GM23338 (cell line): ENCODE results near the gene OSBPL5. TPM values are rescaled to one million over a fixed set of nuclear protein-coding genes. Genes with fewer than 3 reads are reported as not detected.

Experiments used
- ATAC-seq: fragments of 200-7000 bp; cut with Tn5 transposase; 3 replicates; pipeline ENCODE4 v1.9.1; 2020
- DNase-seq: peaks from one replicate; pipeline ENCODE4 v3.0.0-alpha.2; 2015; ENCODE audit warnings: low spot score
- H2AFZ ChIP-seq: fragments of 200-600 bp; sonication (generic); 2 replicates; pipeline ENCODE4 v1.8.0; 2016; ENCODE audit warnings: antibody characterized with exemption, mild to moderate bottlenecking, moderate library complexity
- H3F3A ChIP-seq: fragments of 200-600 bp; sonication (generic); replicated peaks from 2 replicates; pipeline ENCODE4 v1.8.0; 2017; ENCODE audit warnings: antibody characterized with exemption, mixed run types, low read depth
- H3K27ac ChIP-seq: fragments of 200-600 bp; sonication (generic); 2 replicates; pipeline ENCODE4 v1.6.1; 2016; ENCODE audit warnings: low read depth
- H3K27me3 ChIP-seq: fragments of 200-600 bp; sonication (generic); 2 replicates; pipeline ENCODE4 v1.8.0; 2016; ENCODE audit warnings: mild to moderate bottlenecking, mixed run types, moderate library complexity; ENCODE audit not compliant: insufficient read depth
- H3K36me3 ChIP-seq: fragments of 200-600 bp; sonication (generic); 2 replicates; pipeline ENCODE4 v1.8.0; 2016; ENCODE audit warnings: mild to moderate bottlenecking; ENCODE audit not compliant: insufficient read depth
- H3K4me1 ChIP-seq: fragments of 200-600 bp; sonication (generic); 2 replicates; pipeline ENCODE4 v1.8.0; 2016; ENCODE audit warnings: mild to moderate bottlenecking, moderate library complexity; ENCODE audit not compliant: insufficient read depth
- H3K4me2 ChIP-seq: fragments of 200-600 bp; sonication (generic); 2 replicates; pipeline ENCODE4 v1.7.1; 2017; ENCODE audit warnings: mixed run types
- H3K4me3 ChIP-seq: fragments of 200-600 bp; sonication (generic); 2 replicates; pipeline ENCODE4 v1.6.1; 2016; ENCODE audit warnings: mixed run types
- H3K79me2 ChIP-seq: fragments of 200-600 bp; sonication (generic); replicated peaks from 2 replicates; pipeline ENCODE4 v1.8.0; 2017; ENCODE audit warnings: mild to moderate bottlenecking; ENCODE audit not compliant: insufficient read depth
- H3K9me2 ChIP-seq: fragments of 200-600 bp; sonication (generic); 2 replicates; pipeline ENCODE4 v1.8.0; 2017; ENCODE audit not compliant: insufficient read depth
- H4K20me1 ChIP-seq: fragments of 200-600 bp; sonication (generic); replicated peaks from 2 replicates; pipeline ENCODE4 v1.8.0; 2017; ENCODE audit warnings: mild to moderate bottlenecking; ENCODE audit not compliant: insufficient read depth
- H3K27ac Mint-ChIP-seq: 2 replicates; pipeline ENCODE4 v1.8.0; 2020; ENCODE audit warnings: inconsistent platforms, mild to moderate bottlenecking, moderate library complexity, mixed read lengths
- H3K27me3 Mint-ChIP-seq: 3 replicates; pipeline ENCODE4 v1.8.0; 2022; ENCODE audit warnings: low read depth, mild to moderate bottlenecking, moderate library complexity, mixed read lengths, inconsistent platforms; ENCODE audit not compliant: insufficient read depth, poor library complexity
- H3K36me3 Mint-ChIP-seq: 3 replicates; pipeline ENCODE4 v1.8.0; 2021; ENCODE audit warnings: low read depth, mild to moderate bottlenecking, inconsistent platforms, moderate library complexity, mixed read lengths
- H3K4me1 Mint-ChIP-seq: 3 replicates; pipeline ENCODE4 v1.8.0; 2020; ENCODE audit warnings: mild to moderate bottlenecking, inconsistent platforms, mixed read lengths
- H3K4me3 Mint-ChIP-seq: 3 replicates; pipeline ENCODE4 v1.8.0; 2021; ENCODE audit warnings: moderate library complexity, mild to moderate bottlenecking, inconsistent platforms, mixed read lengths
- H3K9me3 Mint-ChIP-seq: 3 replicates; pipeline ENCODE4 v1.8.0; 2020; ENCODE audit warnings: moderate library complexity, mild to moderate bottlenecking, inconsistent platforms, mixed read lengths
- EZH2 ChIP-seq: fragments of 200-600 bp; sonication (generic); IDR thresholded peaks from one replicate; pipeline ENCODE4 v1.8.0; 2017; ENCODE audit warnings: antibody characterized with exemption, mild to moderate bottlenecking, low read depth; ENCODE audit not compliant: unreplicated experiment
- JUNB ChIP-seq: IDR thresholded peaks from one replicate; pipeline ENCODE4 v1.6.1; 2016; ENCODE audit warnings: antibody characterized with exemption; ENCODE audit not compliant: unreplicated experiment
- POLR2AphosphoS5 ChIP-seq: IDR thresholded peaks from 2 replicates; pipeline ENCODE4 v1.6.1; 2016; ENCODE audit warnings: antibody characterized with exemption, low read depth
- STAT1 ChIP-seq: IDR thresholded peaks from one replicate; pipeline ENCODE4 v1.6.1; 2016; ENCODE audit warnings: antibody characterized with exemption; ENCODE audit not compliant: unreplicated experiment
- ZNF462 ChIP-seq: fragments of 250-450 bp; sonication (Bioruptor Pico); IDR thresholded peaks from 2 replicates; pipeline ENCODE4 v1.5.0; 2020; ENCODE audit warnings: mild to moderate bottlenecking, moderate library complexity
- polyA plus RNA-seq: library from polyadenylated mRNA; unstranded; fragments of >200 nt; fragmentation: Nextera tagmentation; extraction: Ambion mirVana; gene quantifications from 2 replicates; pipeline ENCODE4 v1.2.1, GENCODE V29; 2016
- total RNA-seq: library from RNA; depleted of rRNA; stranded (reverse); fragments of >200 nt; shearing (Covaris generic); gene quantifications from 2 replicates; pipeline ENCODE4 v1.2.3, GENCODE V29; 2014
- TF ChIP-seq, protein P1 (sequence below): IDR thresholded peaks from one replicate; pipeline ENCODE4 v1.6.1; 2018; ENCODE audit warnings: antibody characterized with exemption; ENCODE audit not compliant: unreplicated experiment

Gene OSBPL5
- total and polyA plus RNA-seq, 2 experiments from 2014 or later = 2.7 to 12.0 TPM

DNA sequence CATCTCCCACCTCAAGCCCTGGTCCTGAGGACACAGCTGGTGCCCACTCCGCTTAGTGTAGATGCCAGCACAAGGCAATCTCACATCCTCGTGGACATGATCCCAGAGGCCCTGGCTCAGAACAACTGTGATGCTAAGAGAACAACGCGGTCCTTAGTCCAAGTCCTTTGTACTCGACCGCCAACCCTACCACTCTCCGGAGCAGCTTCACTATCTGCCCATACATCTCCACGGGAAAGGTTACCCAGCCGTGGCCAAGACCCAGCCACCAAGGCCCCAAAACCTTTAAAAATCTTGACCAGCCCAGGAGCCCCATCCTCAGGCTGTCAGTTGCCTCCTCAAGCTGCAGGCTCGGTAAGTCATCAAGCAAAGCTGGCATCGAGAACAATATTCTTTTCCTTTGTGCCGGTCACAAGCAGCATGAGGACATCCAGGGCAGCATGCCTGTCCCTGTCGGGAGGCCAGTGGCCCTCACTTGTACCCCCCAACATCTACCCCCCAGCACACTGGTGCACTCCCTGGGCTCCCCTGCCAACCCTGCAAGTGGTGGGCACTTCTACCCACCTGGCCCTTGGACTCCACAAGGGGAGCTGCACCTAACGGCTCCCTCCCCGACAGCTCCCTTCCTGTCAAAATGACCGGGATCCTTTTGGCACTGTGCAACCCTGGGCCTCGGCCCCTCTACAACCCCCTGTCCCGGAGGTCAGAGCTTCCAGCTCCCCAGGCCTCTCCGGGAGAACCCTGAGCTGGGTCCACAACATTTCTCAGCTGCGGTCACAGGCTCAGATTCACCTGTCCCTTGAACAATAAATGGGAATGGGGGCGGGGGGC lies 2.5 kb downstream of the OSBPL5 start:
- Mint-ChIP-seq H3K9me3 (no peaks in the 10 kb centered on the region), H3K36me3 (no peaks in the 10 kb centered on the region; the same call in 2 of the 3 replicates), H3K27ac (no peak overlapping the region), H3K4me3 (peak overlapping the region; percentile 21; the same call in 1 of the 3 replicates), H3K4me1 (peaks cover 45% of the 10 kb centered on the region), H3K27me3 (peaks cover 32% of the 10 kb centered on the region)
- Histone ChIP-seq H3K79me2 (no peaks in the 10 kb centered on the region), H3K9me2 (no peaks in the 10 kb centered on the region), H3K27ac (no peak overlapping the region), H3K4me3 (no peak overlapping the region), H3K27me3 (peaks cover 40% of the 10 kb centered on the region), H3K36me3 (no peaks in the 10 kb centered on the region), H3K4me1 (peaks cover 18% of the 10 kb centered on the region; the same call in 1 of the 2 replicates), H3K4me2 (no peak overlapping the region), H3F3A (0 out of 2 replicates have a peak, but pooled peaks cover 2% of the 10 kb centered on the region), H2AFZ (no peak overlapping the region), H4K20me1 (no peaks in the 10 kb centered on the region)
- DNase-seq = no peak
- no peak for TF ChIP-seq POLR2AphosphoS5
- no peak for TF ChIP-seq EZH2
- TF ChIP-seq STAT1 = no peak
- no peak for TF ChIP-seq JUNB
- ATAC-seq = no peak

GRCh38 chr11:3161720-3162409 lies 3.2 kb downstream of the OSBPL5 start:
- Histone ChIP-seq H3K4me2 (no peak overlapping the region; the same call in 1 of the 2 replicates), H3K79me2 (no peaks in the 10 kb centered on the region), H3F3A (0 out of 2 replicates have a peak, but pooled peaks cover 2% of the 10 kb centered on the region), H3K27me3 (peaks cover 40% of the 10 kb centered on the region), H3K4me1 (peaks cover 18% of the 10 kb centered on the region; the same call in 1 of the 2 replicates), H3K27ac (no peak overlapping the region), H3K9me2 (no peaks in the 10 kb centered on the region), H2AFZ (no peak overlapping the region), H4K20me1 (no peaks in the 10 kb centered on the region), H3K4me3 (no peak overlapping the region), H3K36me3 (no peaks in the 10 kb centered on the region)
- Mint-ChIP-seq H3K27me3 (peaks cover 32% of the 10 kb centered on the region), H3K36me3 (no peaks in the 10 kb centered on the region; the same call in 2 of the 3 replicates), H3K9me3 (no peaks in the 10 kb centered on the region), H3K27ac (no peak overlapping the region), H3K4me1 (peaks cover 50% of the 10 kb centered on the region), H3K4me3 (no peak overlapping the region)
- ATAC-seq (no peak), DNase-seq (no peak)
- TF ChIP-seq ZNF462 (CRISPR knock-in tag) (no peak), POLR2AphosphoS5 (no peak)
- TF ChIP-seq, protein P1, sequence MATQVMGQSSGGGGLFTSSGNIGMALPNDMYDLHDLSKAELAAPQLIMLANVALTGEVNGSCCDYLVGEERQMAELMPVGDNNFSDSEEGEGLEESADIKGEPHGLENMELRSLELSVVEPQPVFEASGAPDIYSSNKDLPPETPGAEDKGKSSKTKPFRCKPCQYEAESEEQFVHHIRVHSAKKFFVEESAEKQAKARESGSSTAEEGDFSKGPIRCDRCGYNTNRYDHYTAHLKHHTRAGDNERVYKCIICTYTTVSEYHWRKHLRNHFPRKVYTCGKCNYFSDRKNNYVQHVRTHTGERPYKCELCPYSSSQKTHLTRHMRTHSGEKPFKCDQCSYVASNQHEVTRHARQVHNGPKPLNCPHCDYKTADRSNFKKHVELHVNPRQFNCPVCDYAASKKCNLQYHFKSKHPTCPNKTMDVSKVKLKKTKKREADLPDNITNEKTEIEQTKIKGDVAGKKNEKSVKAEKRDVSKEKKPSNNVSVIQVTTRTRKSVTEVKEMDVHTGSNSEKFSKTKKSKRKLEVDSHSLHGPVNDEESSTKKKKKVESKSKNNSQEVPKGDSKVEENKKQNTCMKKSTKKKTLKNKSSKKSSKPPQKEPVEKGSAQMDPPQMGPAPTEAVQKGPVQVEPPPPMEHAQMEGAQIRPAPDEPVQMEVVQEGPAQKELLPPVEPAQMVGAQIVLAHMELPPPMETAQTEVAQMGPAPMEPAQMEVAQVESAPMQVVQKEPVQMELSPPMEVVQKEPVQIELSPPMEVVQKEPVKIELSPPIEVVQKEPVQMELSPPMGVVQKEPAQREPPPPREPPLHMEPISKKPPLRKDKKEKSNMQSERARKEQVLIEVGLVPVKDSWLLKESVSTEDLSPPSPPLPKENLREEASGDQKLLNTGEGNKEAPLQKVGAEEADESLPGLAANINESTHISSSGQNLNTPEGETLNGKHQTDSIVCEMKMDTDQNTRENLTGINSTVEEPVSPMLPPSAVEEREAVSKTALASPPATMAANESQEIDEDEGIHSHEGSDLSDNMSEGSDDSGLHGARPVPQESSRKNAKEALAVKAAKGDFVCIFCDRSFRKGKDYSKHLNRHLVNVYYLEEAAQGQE = no peak
